Activated CD4-positive, alpha-beta T cell treated with anti-CD3 and anti-CD28 coated beads, Interleukin-2, amount 50 U/mL, for 48 hours (primary cell): ENCODE results near the gene DNAH9.

Experiments used
- DNase-seq, 2 experiments: peaks; one replicate each; pipeline ENCODE4 v3.0.0-alpha.2; 2020

The DNAH9 gene

DNA sequence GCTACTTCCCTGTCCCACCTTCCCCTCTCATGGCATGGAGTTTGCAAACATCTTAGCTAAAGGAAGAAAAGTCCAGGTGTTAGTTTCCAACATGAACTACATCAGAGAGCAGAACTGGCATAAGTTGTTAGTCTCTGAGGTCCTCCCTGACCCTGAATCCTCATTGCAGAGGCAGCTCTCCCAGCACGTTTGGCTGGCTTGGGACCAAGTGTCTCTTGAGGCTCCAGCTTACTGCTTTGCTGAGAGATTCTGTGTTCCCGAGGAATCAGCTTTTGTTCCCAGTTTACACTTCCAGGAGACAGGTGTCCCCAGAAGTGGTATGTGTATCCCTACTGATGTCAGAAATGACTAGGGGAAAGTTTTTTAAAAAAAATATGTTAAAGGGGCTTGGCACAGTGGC lies 14.7 kb downstream of the DNAH9 start:
- DNase-seq: no peak

DNA sequence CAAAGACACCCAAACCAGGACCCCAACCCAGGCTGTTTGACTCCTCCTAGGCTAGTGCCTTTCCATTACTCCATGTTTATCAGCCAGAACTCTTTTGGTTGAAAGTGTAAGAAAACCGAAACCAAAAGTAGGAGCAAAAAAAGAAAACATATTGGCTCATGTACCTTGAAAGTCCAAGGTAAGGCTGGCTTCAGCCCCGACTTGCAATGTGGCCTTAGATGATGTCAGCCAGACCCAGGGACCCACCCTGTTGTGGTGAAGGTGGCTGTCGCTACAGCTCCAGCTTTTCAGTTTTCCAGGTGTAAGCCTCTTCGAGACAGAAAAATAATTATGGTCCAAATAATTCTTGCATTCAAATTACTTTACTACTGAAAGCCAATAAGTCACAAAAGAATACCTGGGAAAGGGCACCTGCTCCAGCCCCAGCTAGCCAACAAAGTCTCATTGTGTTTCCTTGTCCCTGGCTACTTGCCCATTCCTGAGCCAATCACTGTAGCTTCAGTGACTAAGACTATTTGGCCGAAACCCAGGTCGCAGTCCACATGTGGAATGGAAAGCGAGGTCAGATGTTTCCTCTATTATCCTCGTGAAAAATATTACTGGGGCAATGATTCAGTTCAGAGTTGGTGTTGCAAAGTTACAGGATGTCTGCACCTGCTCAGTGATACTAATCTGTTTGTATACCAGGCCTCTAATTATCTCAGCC lies 20.7 kb downstream of the DNAH9 start:
- no peak for DNase-seq

DNA sequence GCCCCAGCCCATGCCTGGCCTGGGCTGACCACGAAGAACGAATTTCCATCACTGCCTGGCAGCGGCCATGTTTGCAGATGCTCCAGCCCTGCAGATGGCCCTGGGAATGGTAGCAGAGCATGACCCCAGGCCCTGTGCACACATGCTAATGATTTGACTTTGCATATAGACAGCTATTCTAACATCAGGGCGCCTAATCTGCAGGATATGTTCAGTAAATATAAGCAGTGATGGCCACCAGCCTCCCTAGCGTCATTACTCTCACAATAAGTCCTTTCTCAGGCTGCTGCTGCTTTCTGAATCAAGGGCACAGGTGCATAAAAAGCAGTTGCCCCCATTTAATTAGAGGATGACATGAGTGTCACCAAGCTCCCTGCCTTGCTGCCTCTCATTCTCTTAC lies 24.2 kb downstream of the DNAH9 start:
- DNase-seq: no peak

DNA sequence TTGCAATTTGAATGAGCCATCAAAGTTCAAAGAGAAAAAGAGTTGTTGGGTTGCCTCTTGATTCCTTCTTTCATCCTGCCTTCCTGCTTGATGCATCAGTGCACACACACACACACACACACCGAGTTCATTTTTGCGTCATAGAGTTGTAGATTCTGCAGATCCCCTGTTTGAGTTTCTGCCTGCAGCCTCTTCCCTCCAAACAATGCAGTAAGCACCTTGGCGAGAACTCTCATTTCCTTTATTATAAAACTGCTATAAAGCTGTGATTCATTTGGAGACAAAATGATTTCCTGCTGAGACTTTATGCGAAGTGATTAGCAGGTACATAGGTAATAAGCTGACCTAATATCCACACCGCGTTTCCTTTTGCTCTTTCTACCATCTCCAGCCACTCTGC lies 26.7 kb downstream of the DNAH9 start:
- no peak for DNase-seq

DNA sequence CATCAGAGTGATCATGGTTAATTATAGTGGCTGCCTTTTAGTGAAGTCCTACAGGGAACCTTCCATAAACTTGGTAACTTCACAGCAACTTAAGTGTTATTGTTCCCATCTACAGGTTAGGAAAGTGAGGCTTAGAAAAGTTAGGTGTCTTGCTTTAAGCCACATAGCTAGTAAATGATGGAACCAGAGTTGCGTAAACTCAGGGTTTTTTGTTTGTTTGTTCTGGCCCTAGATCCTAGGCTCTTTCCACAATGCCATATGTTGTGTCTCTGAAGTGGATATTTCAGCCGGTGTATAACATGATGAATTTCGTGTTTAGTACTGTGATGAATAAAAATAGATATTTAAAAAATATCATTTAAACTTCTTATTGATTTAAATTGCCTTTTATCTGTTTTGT lies 27.6 kb downstream of the DNAH9 start:
- DNase-seq: no peak

DNA sequence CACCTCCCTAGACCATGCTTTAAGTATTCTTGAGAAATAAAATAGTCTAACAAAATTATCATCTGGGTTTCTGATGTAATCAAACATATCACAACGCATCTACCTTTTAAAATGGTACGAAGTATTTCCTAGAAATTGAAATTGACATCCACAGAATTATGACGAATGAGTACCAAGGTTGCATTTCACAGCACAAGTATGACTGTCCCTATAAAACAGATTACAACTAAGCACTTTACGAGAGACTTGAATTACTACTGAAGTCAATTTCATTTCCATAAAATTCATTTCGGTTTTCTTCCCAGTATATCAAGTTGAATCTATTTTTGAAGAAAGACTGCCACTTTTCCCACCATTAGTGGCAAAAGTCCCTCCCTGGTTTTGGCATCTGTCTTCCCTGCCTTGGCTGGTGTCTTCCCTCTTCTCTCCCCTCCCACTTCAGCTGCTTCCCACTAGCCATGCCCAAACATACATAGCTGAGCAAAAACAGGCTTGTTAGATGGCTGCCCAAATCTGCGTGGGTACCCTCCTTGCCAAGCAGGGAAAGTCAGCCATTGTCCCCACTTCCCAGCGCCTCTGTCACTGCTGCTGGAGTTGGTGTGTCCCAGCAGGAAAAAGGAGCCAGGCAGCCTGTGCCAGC lies 29.2 kb downstream of the DNAH9 start:
- no peak for DNase-seq

DNA sequence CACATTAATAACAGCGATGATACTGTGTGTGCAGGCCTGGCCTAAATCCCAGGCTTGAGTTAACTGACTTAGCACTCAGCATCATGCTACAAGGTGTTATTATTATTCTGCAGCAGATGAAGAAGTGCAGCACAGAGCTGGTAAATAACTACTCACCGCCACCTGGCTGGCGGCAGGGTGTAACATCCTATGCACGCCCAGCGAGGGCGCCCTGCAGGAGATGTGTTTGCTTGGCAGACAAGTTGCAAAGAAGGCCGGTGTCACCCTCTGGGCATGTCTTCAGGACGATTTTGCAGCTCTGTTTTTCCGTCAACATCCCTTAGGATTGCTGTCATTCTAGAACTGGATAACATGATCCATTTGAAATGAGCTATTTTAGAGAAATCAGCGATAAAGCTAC lies 30.1 kb downstream of the DNAH9 start:
- no peak for DNase-seq

DNA sequence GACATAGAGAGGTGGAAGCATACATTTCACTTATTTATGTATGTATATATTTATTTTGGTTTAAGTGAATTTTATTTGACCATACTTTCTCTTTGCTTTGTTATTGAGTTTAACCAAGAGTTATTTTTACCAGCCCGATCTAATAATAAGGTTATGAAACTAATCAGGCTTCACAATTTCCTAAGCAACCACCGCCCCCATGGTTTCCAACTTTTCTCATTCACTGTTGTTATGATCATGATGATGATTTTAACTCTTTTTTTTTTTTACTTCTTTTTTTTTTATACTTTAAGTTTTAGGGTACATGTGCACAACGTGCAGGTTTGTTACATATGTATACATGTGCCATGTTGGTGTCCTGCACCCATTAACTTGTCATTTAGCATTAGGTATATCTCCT lies 30.6 kb downstream of the DNAH9 start:
- DNase-seq: no peak

DNA sequence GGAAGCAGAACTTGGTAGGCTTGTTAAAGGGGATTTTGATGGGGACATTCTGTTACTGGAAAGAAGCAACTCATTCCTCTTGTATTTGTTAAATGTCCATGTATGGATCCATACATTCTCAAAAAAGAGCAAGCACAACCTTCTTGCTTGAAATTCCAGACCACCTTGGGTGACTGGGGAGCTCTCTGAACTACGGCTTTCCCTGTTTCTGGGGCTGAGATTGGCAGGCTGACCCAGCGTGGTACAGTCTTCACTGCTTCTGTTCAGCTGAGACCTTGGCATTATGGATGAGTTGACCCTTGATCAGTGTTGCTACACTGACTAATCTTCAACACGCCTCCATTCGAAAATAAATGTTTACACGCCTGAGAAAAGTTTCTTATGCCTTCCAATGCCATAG lies 38.5 kb downstream of the DNAH9 start:
- DNase-seq: no peak

DNA sequence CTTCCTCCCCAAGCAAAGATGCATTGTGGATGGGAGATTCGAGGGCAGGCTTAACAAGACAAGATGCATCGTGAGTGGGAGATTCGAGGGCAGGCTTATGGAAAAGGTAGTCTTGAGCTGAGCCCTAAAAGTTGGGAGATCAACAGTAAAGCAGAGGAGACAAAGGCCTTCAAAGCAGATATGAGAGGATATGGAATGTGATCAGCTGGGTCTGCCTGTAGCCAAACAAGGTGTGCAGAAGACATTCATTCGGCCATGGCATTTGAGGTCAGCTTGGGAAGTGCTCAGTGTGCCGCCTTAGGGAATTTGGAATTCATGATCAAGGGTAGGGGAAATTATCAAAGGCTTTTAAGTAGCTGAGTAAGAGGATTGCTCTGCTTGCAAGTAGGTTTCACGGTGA lies 39.5 kb downstream of the DNAH9 start:
- no peak for DNase-seq

DNA sequence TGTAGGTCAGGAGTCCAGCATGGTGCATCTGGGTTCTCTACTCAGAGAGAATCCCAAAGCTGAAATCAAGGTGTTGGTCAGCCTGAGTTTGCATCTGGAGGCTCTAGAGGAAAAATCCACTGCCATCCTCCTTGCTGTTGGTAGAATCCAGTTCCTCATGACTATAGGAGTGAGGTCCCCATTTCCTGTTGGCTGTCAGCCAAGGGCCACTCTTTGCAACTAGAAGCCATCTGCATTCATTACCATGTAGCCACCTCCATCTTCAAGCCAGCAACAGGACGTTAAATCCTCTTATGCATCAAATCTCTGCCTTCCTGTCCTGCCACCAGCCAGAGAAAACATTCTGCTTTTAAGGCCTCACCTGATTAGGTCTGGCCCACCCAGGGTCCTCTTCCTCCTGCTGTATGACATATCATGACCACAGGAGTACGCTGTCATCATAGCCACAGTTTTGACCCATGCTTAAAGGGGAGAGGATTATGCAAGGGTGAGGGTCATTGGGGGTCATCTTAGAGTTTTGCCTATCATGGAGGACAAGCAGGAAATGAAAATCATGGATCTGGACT lies 40.5 kb downstream of the DNAH9 start:
- no peak for DNase-seq

DNA sequence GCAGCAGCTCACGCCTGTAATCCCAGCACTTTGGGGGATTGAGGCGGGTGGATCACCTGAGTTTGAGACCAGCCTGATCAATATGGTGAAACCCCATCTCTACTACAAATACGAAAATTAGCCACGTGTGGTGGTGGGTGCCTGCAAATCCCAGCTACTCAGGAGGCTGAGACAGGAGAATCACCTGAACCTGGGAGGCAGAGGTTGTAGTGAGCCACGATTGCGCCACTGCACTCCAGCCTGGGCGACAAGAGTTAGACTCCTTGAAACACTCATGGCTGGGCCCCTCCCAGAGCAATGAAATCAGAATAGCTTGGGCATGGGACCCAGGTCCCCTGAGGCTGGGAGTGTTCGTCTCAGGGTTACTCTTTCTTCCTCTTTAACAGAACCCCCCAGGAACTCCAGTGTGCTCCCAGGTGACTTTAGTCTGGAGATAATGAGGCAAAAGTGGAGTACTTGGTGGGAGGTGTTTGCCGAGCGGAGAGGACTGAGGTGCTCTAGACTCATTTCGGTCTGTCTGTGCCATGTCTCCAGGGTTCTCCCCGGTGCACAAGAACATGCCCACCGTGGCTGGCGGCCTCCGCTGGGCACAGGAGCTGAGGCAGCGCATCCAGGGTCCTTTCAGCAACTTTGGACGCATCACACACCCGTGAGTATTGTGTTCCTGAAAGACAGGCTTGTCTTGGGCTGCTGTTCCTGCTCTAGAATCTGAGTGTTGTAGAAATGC lies 41.6 kb downstream of the DNAH9 start:
- DNase-seq: no peak

DNA sequence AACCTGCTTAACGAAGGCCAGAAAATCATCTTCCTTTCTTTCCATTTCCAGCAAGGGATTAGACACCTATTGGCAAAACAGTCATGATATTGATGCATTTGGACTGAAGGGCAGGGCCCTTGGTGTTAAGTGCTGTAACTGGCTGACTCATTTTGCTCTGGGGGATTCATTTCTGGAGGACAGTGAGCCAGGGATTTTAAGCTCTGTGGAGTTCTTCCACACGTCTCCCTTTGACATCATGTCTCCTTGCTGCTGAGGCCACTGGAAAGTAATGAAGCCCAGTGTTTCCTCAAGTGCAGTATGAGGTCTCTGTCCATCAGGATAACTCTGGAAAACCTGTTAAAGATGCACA lies 42.2 kb downstream of the DNAH9 start:
- DNase-seq: no peak

DNA sequence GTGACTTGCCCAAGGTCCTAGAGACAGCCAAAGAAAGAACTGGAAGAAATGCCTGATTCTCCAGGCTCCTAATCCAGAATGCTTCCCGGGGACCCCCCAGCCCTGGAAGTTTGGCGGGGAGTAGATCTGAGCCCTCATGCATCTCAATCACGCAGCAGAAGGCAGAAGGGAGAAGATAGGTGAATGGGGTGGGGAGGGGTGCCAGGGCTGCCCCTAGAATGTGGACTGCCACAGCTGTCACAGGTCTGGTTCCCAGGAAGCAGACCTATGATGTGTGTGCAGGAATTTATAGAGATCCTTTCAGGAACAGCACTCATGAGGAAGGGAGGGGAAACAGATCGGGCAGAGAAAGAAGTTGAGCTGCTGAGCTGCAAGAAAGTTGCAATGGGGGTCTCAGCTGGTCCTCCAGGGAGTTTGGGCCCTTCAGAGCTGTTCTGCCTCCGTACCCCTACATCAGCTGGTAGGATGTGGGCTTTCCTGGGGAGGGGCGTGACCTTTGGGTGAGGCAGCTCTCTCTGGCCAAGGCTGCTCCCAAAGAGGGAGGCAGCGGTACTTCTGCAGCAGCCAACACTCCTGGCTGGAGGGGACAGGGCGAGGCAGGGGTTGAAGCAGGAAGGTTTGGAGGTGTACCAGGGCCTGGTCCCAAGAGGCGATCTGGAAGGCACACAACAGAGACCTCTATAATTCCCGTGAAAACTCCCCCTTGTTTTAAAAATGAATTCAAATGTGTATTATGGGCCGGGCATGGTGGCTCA lies 43.4 kb downstream of the DNAH9 start:
- no peak for DNase-seq

DNA sequence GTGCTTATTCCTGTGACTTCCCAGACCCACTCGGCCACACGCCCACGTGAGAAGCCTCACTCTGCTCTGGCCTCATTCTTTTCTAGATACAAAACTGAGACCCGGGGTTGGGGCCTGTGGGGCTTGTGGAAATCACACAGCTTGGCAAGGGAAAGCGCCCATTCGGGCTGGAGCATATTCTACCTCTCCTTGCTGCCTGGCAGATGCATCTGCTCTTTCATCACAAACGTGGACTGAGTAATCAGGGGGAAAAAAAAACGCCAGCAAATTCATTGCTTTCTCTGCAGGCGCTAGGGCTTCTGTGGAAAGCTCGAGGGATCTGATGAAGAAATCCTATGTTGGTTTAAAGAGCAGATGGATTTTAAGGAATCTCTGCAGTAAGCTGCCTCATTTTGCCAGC lies 44.4 kb downstream of the DNAH9 start:
- no peak for DNase-seq

DNA sequence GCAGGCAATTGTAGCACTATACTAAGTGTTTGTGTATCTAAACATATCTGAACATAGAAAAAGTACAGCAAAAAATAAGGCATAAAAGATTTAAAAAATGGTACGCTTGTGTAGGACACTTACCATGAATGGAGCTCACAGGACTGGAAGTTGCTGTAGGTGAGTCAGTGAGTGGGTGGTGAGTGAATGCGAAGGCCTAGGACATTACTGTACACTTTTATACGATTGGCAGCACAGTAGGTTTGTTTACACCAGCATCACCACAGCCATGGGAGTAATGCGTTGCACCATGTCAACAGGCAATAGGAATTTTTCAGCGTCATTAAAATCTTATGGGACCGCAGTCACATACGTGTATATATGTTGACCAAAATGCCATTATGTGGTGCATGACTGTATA lies 45.6 kb downstream of the DNAH9 start:
- DNase-seq: no peak

DNA sequence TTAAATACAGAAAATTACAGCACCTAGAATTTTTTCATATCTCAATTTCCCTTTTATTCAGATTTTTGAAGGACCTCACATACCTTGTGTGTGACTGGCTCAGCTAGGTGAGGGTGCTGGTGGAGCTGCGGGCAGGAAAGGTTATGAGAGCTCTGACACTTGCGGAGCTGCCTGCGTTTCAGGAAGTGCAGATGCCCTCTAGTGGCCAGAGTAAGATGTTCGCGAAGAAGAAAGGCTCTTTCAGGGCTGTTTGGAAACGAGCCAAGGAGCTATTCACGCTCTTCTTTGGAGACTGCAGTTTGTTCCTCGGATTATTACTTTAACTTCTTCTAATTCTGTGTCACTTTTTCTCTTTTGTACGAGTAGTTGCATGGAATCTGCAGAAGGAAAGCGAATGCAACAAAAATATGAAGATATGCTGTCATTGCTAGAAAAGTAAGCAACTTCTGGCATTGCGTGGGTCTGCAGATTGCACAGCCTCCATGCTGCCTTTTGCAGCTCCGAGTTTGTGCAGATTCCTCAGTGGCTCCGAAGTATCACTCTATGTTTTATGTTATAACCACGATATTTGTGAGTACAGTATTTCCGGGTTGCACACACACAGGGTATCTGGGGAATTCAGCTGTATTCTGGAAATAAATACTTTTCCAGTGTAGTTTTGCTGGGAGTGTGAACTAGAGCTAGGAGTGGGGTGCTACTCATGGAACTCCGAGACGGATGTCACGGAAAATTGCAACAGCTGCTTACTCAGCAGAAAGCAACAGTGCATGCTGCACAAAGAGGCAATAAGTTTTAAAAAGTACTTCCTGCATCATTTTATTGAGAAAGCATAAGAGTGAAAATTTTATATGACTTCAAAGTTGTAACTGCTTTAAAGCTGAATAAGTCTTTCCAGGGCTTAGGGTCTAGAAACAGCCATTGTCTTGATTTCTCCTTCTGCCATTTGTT lies 46.3 kb downstream of the DNAH9 start:
- peak; percentile 24 to 34 for DNase-seq

DNA sequence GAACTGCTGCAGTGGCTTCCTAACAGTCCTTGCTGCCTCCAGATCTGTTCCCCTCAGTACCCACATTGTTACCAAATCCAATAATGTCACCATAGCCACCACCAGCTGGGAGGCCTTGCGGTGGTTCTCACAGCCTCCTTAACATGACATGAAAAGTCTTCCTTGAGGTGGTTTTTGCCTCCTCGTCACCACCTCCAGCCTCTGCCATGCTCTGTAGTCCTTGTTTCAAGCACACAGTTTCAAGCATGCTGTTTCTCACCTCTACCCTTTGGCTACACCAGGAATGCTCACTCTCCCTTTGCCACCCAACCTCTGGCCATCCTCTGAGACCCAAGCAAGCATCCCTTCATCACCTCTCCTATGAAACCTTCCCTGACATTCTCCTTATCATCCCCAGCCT lies 47.2 kb downstream of the DNAH9 start:
- no peak for DNase-seq

DNA sequence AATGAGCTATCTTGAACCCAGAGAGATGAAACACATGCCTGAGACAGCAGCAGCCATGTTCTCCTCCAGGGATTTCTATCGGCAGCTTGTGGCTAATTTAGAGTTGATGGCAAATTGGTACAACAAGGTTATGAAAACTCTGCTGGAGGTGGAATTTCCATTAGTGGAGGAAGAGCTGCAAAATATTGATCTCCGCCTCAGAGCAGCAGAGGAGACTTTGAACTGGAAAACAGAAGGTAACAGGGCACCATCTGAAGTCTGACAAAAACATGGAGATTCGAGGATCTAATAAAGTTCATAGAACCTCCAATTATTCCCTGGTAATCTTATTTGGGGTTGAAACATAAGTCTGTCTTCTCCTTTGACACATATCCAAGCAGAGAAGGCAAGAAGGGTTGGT lies 52.8 kb downstream of the DNAH9 start:
- no peak for DNase-seq

DNA sequence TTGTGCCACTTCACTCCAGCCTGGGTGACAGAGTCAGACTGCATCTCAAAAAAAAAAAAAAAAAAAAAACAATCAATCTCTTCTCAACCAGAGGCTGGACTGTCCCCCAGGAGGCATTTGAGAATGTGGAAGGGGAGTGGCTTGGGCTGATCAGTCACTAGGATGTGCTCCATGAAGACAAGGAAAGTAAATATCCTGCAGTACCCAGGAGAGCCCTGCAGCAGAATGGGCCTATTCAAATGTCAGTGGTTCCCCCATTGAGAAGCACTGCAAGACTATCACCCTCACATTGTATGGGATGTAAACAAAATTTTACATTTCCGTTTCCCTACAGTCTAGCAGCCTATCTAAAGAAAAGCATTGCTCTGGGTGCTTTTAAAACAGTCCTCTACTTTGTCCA lies 70.3 kb downstream of the DNAH9 start:
- no peak for DNase-seq

DNA sequence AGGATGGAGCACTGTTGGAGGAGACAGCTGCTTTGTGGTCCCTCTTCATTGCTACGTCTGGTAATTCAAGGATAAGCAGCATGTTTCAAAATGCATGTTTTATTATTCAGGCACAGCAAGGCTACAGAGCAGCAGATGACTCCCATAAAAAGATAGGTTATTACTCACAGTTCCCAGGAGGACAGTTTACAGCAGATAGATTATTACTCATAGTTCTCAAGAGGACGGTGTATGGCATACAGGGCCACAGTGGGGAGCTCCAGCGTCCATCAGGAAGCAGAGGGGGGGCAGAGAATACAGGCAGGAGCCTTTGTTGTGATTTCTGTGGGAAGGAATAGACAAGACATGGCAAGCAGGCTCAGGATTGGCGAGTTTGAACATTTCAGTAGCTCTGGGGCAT lies 72.9 kb downstream of the DNAH9 start:
- DNase-seq: no peak

DNA sequence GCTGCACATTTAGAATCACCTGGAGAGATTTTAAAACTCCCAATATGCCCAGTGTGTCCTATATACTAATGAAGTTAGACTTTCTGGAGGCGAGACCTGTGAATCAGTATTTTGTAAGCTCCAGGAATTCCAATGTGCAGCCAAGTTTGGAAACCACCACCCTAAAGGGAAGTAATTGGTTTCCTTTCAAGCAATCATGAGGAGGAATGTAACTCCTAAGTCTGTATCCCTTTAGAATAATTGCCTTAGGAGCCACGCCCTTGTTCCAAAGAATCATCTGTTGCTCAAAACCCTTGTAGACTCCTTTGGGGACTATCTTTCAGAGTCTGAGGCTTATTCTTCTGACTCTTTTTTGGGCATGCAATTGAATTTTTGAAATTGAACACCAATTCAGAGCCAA lies 84.4 kb downstream of the DNAH9 start:
- DNase-seq: no peak
